ENCODE measurements around the gene SELENOW.
"Not testable (repeated sequence)": the region's sequence is repeated elsewhere in the genome, so short reads cannot be mapped to it uniquely, and the experiment has no call there.

The SELENOW gene

GRCh38 chr19:47778049-47778953 is at the start of gene SELENOW:
TSS of gene SELENOW (plus strand) at chr19:47778703. CDS start at chr19:47778786, 83 bp downstream.
- DNase-seq, result peak; percentile 16 to 73

GRCh38 chr19:47729468-47729798 is 49.1 kb upstream of the SELENOW start:
- peak in 1 of 2 donors; percentile 65 for DNase-seq

DNA sequence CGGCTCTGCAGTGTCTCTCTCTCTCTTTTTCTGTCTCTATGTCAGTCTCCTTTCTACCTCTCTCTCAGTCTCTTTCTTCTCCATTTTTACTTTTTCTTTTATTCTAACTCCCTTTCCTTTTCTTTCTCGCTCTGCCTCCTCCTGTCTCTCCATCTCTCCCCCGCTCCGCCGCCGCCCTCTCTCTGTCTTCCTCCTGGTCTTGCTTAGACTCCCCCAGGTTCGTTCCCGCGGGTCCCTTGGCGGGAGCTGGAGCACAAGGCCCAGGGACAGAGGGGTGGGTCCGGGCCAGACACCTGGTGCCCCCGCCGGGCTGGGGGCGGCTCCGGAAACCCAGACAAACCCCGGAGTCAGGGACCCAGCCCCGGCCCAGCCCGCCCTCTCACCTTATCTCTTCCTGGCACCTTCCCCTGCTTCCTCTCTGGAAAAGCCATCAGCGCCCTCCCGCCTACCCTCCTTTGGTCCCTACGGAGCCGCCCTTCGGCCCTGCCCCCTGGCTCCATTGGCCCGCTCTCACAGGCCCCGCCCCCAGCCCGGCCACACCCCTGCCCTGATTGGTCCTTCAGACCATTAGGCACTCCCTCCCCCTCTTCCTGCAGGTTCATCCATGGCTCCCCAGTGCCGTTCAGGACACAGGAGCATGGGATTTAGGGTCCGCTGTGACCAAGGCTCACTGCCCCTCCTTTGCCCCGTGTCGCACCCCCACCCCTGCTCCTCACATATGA is 48.5 kb upstream of the SELENOW start:
- DNase-seq, result peak in 1 of 2 donors; percentile 46

DNA sequence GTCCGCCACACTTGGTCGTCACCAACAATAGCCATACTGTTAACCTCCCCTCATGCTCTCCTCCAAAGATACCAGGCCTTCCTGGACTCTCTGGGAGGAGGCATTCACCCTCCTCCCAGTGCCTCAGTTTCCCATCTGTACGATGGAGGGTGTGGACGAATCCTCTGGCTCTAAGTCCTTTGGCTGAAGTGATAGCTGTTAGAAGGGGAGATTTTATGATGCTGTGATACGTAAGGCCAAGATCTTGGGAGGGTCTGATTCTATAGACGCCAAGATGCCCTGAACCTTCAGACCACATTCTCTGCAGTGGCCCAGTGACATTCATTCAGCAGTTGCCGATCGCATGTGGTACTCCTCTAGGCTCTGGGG is 48.0 kb upstream of the SELENOW start:
- no peak for DNase-seq

DNA sequence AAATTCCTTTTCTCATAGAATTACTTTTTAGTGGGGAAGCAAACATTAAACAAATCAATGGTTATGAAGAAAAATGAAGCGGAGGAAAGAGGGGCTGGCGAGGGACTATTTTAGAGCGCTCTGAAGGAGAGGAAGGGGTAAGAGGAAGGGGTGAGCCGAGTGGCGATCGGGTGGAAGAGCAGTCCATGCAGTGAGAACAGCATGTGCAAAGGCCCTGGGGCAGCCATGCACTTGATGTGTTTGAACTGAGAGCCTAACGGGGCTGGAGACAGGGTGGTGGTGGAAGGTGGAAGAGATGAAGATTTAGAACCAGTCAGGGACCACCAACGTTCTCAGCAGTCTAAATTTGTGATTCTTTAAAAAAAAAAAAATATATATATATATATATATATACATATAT is 47.6 kb upstream of the SELENOW start:
- DNase-seq, result no peak

GRCh38 chr19:47735131-47735530 is 43.4 kb upstream of the SELENOW start:
- DNase-seq, result no peak

DNA sequence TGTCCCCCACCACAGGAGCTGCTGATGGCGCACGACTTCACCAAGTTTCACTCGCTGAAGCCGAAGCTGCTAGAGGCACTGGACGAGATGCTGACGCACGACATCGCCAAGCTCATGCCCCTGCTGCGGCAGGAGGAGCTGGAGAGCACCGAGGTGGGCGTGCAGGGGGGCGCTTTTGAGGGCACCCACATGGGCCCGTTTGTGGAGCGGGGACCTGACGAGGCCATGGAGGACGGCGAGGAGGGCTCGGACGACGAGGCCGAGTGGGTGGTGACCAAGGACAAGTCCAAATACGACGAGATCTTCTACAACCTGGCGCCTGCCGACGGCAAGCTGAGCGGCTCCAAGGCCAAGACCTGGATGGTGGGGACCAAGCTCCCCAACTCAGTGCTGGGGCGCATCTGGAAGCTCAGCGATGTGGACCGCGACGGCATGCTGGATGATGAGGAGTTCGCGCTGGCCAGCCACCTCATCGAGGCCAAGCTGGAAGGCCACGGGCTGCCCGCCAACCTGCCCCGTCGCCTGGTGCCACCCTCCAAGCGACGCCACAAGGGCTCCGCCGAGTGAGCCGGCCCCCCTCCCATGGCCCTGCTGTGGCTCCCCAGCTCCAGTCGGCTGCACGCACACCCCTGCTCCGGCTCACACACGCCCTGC is 37.5 kb upstream of the SELENOW start:
- no peak for DNase-seq

DNA sequence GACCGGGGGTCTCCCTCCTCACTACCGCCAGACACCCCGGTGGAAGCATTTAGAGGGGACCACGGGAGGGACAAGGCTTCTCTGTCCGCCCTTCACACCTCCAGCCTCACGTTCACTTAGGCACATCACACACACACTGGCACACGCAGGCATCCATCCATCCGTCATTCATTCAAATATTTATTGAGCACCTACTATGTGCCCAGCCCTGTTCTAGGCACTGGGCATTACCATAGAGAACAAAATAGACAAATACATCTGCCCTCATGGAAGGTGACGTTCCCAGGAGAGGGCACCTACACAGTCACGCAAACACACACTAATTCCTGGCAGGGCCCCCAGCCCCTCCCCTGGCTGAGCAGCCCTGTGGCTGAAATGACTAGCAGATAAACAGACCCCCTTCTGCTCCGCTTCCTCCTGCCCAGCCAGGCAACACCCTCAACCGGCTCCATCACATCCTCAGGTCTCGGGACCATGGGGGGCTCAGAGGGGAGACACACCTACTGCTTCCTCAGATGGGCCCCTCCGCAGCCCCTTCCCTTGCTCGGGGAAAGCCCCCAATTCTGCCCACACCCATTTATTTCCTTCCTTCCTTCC is 36.9 kb upstream of the SELENOW start:
- no peak for DNase-seq

DNA sequence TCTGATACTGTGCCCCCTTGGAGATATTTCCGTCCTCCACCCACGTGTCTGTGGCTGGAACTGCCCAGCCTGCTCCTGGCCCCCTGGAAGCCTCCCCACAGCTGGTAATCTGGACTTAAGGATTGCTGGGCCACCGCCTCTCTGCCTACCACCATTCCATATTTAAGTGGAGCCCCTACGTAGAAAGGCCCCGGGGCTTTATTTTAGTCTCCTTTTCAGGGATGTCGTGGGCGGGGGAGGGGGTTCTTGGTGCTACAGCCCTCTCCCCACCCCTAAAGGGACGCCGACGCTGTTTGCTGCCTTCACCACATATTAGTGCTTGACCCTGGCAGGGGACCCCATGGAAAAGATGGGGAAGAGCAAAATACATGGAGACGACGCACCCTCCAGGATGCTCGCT is 35.9 kb upstream of the SELENOW start:
- DNase-seq, result no peak

- peak; percentile 95 for DNase-seq
Observed at GRCh38 chr19:47745010-47745901, 33.2 kb upstream of the SELENOW start, which contains the start of gene NOP53. TSS of gene NOP53 (plus strand) at chr19:47745546. CDS start at chr19:47745560, 14 bp downstream.

- DNase-seq, result not testable (repeated sequence)
Observed at GRCh38 chr19:47746129-47746528, 32.4 kb upstream of the SELENOW start.

- no peak for DNase-seq
Observed at GRCh38 chr19:47749326-47749725, 29.2 kb upstream of the SELENOW start.

GRCh38 chr19:47750752-47751151 is 27.8 kb upstream of the SELENOW start:
- DNase-seq, result no peak

DNA sequence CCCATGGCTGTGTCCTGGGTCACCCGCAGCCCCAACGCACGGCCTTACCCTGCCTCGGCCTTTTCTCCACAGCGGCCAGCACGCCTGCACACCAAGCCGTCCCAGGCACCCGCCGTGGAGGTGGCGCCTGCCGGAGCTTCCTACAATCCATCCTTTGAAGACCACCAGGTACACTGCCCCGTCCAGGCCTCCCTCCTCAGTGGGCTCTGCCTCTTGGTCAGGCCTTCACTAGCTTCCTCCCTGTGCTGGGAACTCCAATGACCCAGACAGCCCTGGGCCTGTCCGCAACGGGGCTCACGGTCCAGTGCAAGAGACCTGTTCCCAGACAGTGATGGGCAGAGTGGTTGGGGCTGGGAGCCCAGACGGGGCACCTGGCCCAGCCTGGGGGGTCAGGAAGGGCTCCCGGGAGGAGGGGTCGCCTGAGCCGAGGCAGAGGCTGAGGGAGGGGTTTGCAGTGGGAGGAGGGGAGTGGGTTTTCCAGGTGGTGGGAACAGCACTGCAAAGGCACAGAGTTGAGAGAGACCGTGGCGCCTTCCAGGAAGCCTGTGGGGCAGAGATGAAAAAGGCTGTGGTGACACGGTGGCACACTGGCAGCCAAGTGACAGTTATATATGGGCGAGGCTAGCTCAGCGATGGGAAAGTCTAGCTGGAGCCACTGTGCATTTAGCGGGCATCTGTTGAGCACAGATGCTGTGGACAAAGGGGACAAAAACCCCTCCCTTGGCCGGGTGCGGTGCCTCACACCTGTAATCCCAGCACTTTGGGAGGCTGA is 25.9 kb upstream of the SELENOW start:
- no peak for DNase-seq

GRCh38 chr19:47754206-47755064 is 24.1 kb upstream of the SELENOW start:
- DNase-seq, result no peak

DNA sequence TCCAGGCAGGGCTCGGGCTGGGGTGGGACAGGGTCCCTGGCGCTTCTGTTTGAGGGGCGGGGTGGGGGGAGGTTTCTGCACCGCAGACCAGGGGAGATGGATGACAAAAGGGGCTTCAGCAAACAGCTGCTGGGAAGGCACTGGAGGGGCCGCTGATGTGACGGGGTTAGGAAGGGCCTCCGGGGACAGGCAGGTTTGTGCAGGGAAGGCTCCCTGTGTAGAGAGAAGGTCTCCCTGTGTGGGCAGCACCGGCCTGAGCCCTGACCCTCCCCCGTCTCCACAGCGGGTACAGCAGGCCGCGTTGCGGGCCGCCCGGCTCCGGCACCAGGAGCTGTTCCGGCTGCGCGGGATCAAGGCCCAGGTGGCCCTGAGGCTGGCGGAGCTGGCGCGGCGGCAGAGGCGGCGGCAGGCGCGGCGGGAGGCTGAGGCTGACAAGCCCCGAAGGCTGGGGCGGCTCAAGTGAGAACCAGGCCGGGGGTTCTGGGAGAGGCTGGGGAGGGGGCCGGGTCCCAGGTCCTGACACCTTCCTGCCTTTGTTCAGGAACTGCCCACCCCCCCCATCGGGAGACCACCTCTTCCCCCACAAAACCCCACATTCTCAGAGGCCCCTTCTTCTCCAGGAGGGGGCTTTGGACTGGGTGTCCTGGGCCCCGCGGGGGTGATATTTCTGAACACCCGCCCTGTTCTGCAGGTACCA is 23.3 kb upstream of the SELENOW start:
- DNase-seq, result no peak

GRCh38 chr19:47755762-47756626 is 22.5 kb upstream of the SELENOW start:
- no peak for DNase-seq

DNA sequence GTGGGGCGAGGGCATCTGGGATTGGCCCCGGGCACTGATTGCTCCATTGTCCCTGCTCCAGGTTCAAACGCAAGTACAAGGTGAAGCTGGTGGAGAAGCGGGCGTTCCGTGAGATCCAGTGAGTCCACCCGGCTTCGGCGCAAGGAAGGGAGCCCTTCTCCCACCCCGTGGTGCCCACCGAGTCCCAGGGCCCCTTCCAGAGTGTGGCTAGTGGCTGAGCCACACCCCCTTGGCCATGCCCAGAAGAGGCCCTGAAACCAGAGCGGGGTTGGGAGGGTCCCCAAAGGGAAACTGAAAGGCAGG is 21.9 kb upstream of the SELENOW start:
- no peak for DNase-seq
